Mucosa of rectum (tissue), 2 donors: ENCODE results near the gene BRMS1L.
"Not testable (repeated sequence)": the region's sequence is repeated elsewhere in the genome, so short reads cannot be mapped to it uniquely, and the experiment has no call there.

Experiments
- H3K27ac ChIP-seq, 2 donors: one replicate each; pipeline ENCODE4 v1.7.0; 2013; ENCODE audit warnings: inconsistent platforms in 2 of 2, low read depth in 2 of 2, low read length in 2 of 2
- H3K27me3 ChIP-seq, 2 donors: one replicate each; pipeline ENCODE4 v1.7.0; 2013; ENCODE audit warnings: low read length in 2 of 2; ENCODE audit not compliant: control insufficient read depth in 2 of 2, insufficient read depth in 2 of 2
- H3K36me3 ChIP-seq, 2 donors: one replicate each; pipeline ENCODE4 v1.7.0; 2013; ENCODE audit warnings: low read length in 2 of 2; ENCODE audit not compliant: control insufficient read depth in 2 of 2, insufficient read depth in 2 of 2
- H3K4me1 ChIP-seq, 2 donors: one replicate each; pipeline ENCODE4 v1.7.0; 2013; ENCODE audit warnings: low read length in 2 of 2, mild to moderate bottlenecking in 1 of 2; ENCODE audit not compliant: control insufficient read depth in 2 of 2, insufficient read depth in 2 of 2
- H3K4me3 ChIP-seq, 2 donors: one replicate each; pipeline ENCODE4 v1.7.0; 2013; ENCODE audit warnings: low read length in 2 of 2
- H3K9ac ChIP-seq, 2 donors: one replicate each; pipeline ENCODE4 v1.7.0; 2013; ENCODE audit warnings: low read length in 2 of 2, low read depth in 1 of 2, mild to moderate bottlenecking in 1 of 2
- H3K9me3 ChIP-seq, 2 donors: one replicate each; pipeline ENCODE4 v1.7.0; 2013; ENCODE audit warnings: low read length in 2 of 2; ENCODE audit not compliant: control insufficient read depth in 2 of 2
- donor health status: healthy.
- donor health status: Normal muscosa, but diverticular disease.

BRMS1L gene

GRCh38 chr14:35821564-35822411 is 4.3 kb upstream of the BRMS1L start:
- H3K36me3 ChIP-seq: no peaks in the 10 kb centered on the region
- no peaks in the 10 kb centered on the region for H3K27me3 ChIP-seq
- no peak overlapping the region for H3K27ac ChIP-seq
- H3K4me3 ChIP-seq: no peak overlapping the region
- no peaks in the 10 kb centered on the region for H3K9me3 ChIP-seq
- H3K9ac ChIP-seq: no peak overlapping the region
- H3K4me1 ChIP-seq: no peaks in the 10 kb centered on the region

- no peaks in the 10 kb centered on the region for H3K27me3 ChIP-seq
- H3K9ac ChIP-seq: no peak overlapping the region
- no peaks in the 10 kb centered on the region for H3K36me3 ChIP-seq
- no peaks in the 10 kb centered on the region for H3K9me3 ChIP-seq
- no peak overlapping the region for H3K27ac ChIP-seq
- H3K4me1 ChIP-seq: peaks cover 0 to 4% of the 10 kb centered on the region in 2 donors
- no peak overlapping the region for H3K4me3 ChIP-seq
Measured at GRCh38 chr14:35822501-35822900, 3.6 kb upstream of the BRMS1L start.

DNA sequence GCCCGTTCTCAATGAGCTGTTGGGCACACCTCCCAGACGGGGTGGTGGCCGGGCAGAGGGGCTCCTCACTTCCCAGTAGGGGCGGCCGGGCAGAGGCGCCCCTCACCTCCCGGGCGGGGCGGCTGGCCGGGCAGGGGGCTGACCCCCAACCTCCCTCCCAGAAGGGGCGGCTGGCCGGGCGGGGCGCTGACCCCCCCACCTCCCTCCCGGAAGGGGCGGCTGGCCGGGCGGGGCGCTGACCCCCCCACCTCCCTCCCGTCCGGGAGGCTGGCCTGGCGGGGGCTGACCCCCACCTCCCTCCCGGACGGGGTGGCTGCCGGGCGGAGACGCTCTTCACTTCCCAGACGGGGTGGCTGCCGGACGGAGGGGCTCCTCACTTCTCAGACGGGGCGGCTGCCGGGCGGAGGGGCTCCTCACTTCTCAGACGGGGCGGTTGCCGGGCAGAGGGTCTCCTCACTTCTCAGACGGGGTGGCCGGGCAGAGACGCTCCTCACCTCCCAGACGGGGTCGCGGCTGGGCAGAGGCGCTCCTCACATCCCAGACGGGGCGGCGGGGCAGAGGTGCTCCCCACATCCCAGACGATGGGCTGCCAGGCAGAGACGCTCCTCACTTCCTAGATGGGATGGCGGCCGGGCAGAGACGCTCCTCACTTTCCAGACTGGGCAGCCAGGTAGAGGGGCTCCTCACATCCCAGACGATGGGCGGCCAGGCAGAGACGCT is 1.5 kb upstream of the BRMS1L start:
- H3K27me3 ChIP-seq, H3K27ac ChIP-seq, H3K9ac ChIP-seq, H3K4me3 ChIP-seq, H3K4me1 ChIP-seq, H3K9me3 ChIP-seq, H3K36me3 ChIP-seq: not testable (repeated sequence)

- Histone ChIP-seq H3K4me1 (peaks cover 0 to 4% of the 10 kb centered on the region in 2 donors), H3K9ac (no peak overlapping the region), H3K4me3 (peak overlapping the region; percentile 95 to 99), H3K36me3 (no peaks in the 10 kb centered on the region), H3K9me3 (no peaks in the 10 kb centered on the region), H3K27me3 (no peaks in the 10 kb centered on the region), H3K27ac (no peak overlapping the region)
Measured at GRCh38 chr14:35825968-35826217, 245 bp upstream of the BRMS1L start.

DNA sequence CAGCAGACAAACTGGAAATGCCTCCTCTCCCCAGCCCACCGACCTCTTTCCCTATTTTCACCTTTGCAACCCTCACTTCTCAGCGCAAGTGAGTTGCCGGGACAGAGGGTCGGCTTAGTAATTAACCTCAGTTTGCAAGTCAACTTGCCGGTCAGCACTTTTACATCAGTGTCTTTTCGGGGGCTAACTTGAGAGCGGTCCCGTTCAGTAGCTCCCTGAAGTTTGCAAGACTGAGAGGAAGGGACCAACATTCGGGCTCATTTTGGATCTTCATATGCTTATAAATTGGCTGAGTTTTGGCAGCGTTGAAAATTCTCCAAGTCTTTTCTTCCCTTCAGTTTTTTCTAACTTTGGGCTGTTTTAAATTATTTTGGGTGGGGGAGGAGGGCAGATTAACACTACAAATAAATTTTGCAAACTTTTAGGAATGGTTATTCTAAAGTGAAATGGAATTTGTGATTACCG is 846 bp downstream of the BRMS1L start:
- H3K27me3 ChIP-seq: no peaks in the 10 kb centered on the region
- H3K27ac ChIP-seq: peak overlapping the region; percentile 97 to 98
- H3K4me1 ChIP-seq: peaks cover 0 to 4% of the 10 kb centered on the region in 2 donors
- H3K9ac ChIP-seq: peak overlapping the region; percentile 74 to 97
- H3K4me3 ChIP-seq: peak overlapping the region; percentile 95 to 99
- H3K9me3 ChIP-seq: no peaks in the 10 kb centered on the region
- peaks cover 0 to 4% of the 10 kb centered on the region in 2 donors for H3K36me3 ChIP-seq

- H3K9ac ChIP-seq: no peak overlapping the region
- peaks cover 0 to 4% of the 10 kb centered on the region in 2 donors for H3K36me3 ChIP-seq
- H3K27me3 ChIP-seq: no peaks in the 10 kb centered on the region
- H3K9me3 ChIP-seq: no peaks in the 10 kb centered on the region
- no peak overlapping the region for H3K27ac ChIP-seq
- H3K4me1 ChIP-seq: peaks cover 0 to 4% of the 10 kb centered on the region in 2 donors
- H3K4me3 ChIP-seq: peak overlapping the region in 1 of 2 donors; percentile 95
Measured at GRCh38 chr14:35827678-35828472, 1.7 kb downstream of the BRMS1L start.

GRCh38 chr14:35829449-35829848 is 3.3 kb downstream of the BRMS1L start:
- H3K27me3 ChIP-seq: no peaks in the 10 kb centered on the region
- H3K9me3 ChIP-seq: no peaks in the 10 kb centered on the region
- H3K4me3 ChIP-seq: no peak overlapping the region

GRCh38 chr14:35835208-35835982 is 9.3 kb downstream of the BRMS1L start:
- H3K9ac ChIP-seq: no peak overlapping the region
- H3K36me3 ChIP-seq: peaks cover 2 to 10% of the 10 kb centered on the region in 2 donors
- no peaks in the 10 kb centered on the region for H3K27me3 ChIP-seq

More at GRCh38 chr14:35829449-35829848, 3.3 kb downstream of the BRMS1L start:
- peaks cover 0 to 4% of the 10 kb centered on the region in 2 donors for H3K36me3 ChIP-seq
- no peak overlapping the region for H3K27ac ChIP-seq
- H3K4me1 ChIP-seq: peaks cover 0 to 4% of the 10 kb centered on the region in 2 donors
- no peak overlapping the region for H3K9ac ChIP-seq

DNA sequence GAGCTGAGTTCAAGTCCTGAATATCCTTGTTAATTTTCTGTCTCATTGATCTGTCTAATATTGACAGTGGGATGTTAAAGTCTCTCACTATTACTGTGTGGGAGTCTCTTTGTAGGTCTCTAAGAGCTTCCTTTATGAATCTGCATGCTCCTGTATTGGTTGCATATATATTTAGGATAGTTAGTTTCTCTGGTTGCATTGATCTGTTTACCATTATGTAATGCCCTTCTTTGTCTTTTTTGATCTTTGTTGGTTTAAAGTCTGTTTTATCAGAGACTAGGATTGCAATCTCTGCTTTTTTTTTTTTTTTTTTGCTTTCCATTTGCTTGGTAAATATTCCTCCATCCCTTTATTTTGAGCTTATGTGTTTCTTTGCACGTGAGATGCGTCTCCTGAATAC is 15.6 kb downstream of the BRMS1L start:
- not testable (repeated sequence) for H3K4me3 ChIP-seq, H3K4me1 ChIP-seq, H3K27me3 ChIP-seq, H3K27ac ChIP-seq, H3K9ac ChIP-seq, H3K9me3 ChIP-seq, H3K36me3 ChIP-seq

More at GRCh38 chr14:35835208-35835982, 9.3 kb downstream of the BRMS1L start:
- no peak overlapping the region for H3K27ac ChIP-seq
- no peaks in the 10 kb centered on the region for H3K9me3 ChIP-seq
- H3K4me1 ChIP-seq: no peaks in the 10 kb centered on the region
- no peak overlapping the region for H3K4me3 ChIP-seq
